ENCODE measurements around the gene RANBP17.

- TF ChIP-seq CTCF (IDR thresholded peaks at IDR 0.05) (no peak), POLR2A (IDR thresholded peaks at IDR 0.05) (no peak), EP300 (IDR thresholded peaks at IDR 0.05) (no peak), POLR2AphosphoS5 (IDR thresholded peaks at IDR 0.05) (no peak)
These were observed 362.1 kb downstream of the RANBP17 start for GRCh38 chr5:171223927-171224326.
